GM19324 (cell line): Measurements from ENCODE around the gene GTF2IRD1.
"Not testable (repeated sequence)": the region's sequence is repeated elsewhere in the genome, so short reads cannot be mapped to it uniquely, and the experiment has no call there.

Source experiments
- ATAC-seq: cut with Tn5 transposase; IDR thresholded peaks from one replicate; pipeline ENCODE4 v1.9.1; 2021; ENCODE audit warnings: mild to moderate bottlenecking, moderate library complexity; ENCODE audit not compliant: unreplicated experiment, low FRiP score

Gene GTF2IRD1

DNA sequence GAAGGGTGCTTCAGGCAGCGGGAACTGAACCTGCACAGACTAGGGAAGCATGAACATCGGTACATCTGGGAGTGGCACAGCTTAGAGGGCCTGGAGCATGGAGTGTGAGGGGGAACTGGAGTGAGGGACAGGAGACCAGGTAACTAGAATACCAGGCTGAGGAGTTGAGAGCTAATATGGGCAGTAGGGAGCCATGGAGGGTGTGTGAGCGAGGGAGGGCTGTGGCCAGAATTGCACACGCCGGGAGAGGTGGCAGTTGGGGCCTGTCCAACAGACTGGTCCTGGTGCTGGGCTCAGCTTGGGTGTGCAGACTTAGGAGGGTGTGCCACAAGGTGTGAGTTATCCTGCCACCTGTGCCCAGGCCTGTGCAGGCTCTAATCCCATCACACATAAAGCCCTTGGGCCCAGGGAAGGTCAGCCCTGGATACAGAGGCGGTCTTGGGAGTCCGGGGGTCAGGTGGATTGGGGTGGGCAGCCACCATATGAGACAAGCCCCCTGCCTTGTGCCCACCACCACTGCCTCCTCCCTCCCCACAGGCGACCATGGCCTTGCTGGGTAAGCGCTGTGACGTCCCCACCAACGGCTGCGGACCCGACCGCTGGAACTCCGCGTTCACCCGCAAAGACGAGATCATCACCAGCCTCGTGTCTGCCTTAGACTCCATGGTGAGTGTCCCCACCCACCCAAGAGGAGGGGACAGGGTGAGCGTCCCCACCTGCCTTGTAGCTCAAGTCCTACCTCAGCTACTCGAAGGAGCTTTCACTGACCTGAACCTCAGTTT lies 54.0 kb downstream of the GTF2IRD1 start:
- no peak for ATAC-seq

DNA sequence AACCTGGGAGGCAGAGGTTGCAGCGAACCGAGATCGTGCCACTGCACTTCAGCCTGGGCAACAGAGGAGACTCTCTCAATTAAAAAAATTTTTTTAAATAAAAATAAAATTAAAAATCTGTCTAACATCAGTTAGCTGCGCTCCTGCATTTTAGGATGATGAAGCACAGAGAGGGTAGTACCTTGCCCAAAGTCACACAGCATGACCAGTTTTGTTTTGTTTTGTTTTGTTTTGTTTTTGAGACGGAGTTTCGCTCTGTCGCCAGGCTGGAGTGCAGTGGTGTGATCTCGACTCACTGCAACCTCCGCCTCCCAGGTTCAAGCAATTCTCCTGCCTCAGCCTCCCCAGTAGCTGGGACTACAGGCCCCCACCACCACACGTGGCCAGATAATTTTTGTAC lies 55.7 kb downstream of the GTF2IRD1 start:
- ATAC-seq, result not testable (repeated sequence)

DNA sequence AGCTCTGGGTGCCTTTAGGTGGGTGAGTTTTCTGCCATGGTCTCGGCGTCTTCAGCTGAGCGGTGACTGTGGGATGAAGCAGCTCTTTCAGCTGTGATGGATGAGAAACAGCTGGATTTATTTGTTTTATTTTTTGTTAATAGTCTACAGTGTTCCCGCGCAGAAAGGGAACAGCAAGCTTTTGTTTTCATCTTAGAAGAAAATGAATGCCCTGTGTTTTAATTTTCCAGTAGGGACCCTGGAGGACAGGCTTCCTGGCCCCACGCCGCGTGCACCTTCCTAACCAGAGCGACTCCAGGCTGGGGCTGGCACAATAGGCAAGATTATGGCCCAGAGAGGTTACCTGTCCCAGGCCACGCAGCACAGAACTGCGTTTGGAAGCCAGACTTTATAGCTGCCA lies 57.6 kb downstream of the GTF2IRD1 start:
- no peak for ATAC-seq

DNA sequence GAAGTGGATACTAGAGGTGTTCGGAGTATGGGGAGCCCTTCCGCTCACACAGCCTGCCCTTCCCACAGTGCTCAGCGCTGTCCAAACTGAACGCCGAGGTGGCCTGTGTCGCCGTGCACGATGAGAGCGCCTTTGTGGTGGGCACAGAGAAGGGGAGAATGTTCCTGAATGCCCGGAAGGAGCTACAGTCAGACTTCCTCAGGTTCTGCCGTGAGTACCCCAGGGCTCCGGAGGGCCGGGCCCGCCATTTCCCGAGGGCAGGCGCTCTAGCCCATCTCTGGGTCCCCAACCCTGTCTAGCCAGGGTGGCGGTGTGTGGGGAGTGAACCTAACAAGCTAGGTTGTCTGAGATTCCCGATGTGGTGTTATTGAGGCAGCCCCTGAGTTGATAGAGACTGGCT lies 59.1 kb downstream of the GTF2IRD1 start:
- no peak for ATAC-seq

DNA sequence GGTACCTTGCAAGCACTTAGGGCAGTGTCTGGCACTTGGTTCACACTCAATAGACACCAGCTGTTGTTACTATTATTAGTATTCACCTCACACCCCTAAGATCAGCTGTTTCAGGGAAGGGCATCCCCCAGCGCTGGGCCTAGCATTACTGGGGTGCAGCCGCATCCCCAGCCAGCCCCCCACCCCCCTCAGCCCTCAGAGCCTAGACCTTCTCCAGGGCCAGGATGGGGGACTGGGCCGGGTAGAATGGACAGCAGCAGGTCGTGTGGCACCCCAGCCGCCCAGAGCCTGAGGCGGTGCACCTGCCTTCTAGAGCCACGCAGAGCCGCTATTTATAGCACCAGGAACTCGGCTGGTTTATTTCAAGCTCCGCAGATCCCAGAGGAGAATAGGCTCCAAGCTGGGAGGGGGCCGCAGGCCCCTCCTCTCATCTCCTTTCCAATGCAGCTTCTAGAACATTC lies 60.5 kb downstream of the GTF2IRD1 start:
- ATAC-seq, result no peak

DNA sequence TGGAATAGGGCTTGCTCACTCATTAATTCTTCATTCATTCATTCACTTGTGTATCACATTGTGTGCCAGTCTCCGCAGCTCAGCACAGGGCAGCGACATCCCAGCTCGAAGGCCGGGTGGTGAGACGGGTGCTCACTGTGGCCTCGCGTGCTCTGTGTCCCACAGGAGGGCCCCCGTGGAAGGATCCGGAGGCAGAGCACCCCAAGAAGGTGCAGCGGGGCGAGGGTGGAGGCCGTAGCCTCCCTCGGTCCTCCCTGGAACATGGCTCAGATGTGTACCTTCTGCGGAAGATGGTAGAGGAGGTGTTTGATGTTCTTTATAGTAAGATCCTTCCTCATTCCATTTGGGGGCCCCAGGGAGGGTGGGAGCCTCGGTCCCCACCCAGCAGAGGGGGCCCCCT lies 61.6 kb downstream of the GTF2IRD1 start:
- no peak for ATAC-seq

DNA sequence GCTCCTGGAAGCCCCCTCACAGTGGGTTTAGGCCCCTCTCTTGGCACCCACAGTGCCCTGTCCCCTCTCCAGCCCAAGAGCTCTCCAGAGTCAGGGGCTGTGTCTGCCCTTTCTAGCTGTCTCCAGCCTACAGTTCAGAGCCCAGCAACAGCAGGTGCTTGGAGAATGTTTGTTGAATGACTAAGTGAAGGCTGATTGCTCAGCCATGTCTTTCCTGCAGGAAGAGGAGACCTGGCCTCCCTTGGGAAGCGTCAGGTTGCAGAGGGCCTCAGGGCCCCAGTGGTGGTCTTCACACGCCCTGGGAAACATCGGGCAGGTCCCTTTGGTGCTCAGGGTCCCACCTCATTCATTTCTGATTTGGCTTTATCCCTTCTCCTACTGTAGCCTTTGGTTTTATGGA lies 62.5 kb downstream of the GTF2IRD1 start:
- no peak for ATAC-seq

DNA sequence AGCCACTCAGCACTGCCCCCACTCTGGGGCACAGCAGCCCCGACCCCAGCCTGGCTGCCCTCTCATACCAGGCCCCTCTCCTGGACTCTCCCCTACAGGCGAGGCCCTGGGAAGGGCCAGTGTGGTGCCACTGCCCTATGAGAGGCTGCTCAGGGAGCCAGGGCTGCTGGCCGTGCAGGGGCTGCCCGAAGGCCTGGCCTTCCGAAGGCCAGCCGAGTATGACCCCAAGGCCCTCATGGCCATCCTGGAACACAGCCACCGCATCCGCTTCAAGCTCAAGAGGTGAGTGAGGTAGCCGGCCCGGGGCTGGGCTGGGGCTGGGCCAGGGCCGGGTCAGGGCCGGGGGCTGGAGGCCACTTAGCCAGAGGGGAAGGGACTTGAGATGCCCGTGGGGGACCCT lies 64.3 kb downstream of the GTF2IRD1 start:
- ATAC-seq, result no peak

DNA sequence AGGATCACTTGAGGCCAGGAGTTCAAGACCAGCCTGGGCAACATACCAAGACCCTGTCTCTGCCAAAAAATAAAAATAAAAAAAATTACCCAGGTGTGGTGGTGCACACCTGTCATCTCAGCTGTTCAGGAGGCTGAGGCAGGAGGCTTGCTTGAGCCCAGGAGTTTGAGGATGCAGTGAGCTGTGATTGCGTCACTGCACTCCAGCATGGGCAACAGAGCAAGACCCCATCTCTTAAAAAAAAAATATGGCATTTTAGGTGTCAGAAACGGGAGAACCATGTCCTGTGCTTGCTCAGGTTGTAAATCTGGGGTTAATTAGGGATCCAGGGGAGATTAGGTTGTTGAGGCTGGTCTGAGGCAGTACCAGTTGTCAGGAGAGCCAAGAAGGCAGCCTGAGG lies 64.9 kb downstream of the GTF2IRD1 start:
- no peak for ATAC-seq

DNA sequence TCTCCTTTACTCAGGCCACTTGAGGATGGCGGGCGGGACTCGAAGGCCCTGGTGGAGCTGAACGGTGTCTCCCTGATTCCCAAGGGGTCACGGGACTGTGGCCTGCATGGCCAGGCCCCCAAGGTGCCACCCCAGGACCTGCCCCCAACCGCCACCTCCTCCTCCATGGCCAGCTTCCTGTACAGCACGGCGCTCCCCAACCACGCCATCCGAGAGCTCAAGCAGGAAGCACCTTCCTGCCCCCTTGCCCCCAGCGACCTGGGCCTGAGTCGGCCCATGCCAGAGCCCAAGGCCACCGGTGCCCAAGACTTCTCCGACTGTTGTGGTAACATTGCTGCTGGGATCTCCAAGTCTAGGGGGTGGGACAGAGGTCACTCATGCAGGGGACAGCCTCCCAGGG lies 65.7 kb downstream of the GTF2IRD1 start:
- ATAC-seq, result no peak

DNA sequence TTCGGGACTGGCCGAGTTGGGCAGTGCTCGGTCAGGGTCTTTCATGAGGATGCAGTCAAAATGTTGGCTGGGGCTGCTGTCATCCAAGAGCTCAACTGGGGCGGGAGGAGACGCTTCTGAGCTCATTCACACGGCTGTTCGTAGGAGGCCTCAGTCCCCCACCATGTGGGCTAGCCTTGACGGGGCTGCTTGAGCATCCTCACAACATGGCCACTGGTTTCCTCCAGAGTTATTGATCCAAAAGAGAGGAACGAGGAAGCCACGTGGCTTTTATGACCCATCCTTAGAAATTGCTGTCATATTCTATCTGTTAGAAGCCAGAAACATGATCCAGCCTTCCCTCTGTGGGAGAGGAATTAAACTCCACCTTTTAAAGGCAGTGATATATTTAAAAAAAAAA lies 68.1 kb downstream of the GTF2IRD1 start:
- no peak for ATAC-seq

DNA sequence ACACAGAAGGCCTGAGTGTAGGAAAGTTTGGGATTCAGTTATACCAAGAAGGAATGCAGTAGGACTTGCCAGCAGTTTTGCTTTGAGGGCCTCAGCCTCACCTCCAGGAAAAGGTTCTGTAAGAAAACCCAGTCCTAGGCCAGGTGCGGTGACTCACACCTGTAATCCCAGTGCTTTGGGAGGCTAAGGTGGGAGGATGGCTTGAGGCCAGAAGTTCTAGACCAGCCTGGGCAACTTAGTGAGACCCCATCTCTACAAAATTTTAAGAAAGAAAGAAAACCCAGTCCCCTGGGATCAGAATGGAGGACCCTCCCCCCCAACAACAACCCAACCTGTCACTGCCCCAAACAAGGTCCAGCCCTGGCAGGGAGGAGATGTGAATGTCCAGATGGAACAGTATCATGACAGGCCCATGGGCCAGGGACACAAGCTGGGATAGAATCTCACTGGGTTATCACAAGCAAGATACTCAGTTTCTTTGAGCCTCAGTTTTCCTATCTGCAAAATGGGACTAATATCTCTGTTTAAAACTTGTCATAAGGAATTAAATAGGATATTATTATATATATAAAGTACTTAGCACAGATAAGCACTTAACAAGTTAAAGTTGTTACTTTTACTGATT lies 68.7 kb downstream of the GTF2IRD1 start:
- no peak for ATAC-seq

DNA sequence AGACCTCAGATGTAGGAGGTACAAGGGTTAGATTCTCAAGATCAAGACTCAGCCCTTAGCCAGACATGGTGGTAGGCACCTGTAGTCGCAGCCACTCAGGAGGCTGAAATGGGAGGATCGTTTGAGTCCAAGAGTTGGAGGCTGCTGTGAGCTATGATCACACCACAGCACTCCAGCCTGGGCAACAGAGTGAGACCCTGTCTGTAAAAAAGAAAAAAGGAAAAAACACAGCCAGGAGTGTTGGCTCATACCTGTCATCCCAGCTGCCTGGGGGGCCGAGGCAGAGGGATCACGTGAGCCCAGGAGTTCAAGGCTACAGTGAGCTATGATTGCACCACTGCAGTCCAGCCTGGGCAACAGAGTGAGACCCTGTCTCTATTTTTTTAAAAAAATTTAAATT lies 69.3 kb downstream of the GTF2IRD1 start:
- ATAC-seq, result no peak

DNA sequence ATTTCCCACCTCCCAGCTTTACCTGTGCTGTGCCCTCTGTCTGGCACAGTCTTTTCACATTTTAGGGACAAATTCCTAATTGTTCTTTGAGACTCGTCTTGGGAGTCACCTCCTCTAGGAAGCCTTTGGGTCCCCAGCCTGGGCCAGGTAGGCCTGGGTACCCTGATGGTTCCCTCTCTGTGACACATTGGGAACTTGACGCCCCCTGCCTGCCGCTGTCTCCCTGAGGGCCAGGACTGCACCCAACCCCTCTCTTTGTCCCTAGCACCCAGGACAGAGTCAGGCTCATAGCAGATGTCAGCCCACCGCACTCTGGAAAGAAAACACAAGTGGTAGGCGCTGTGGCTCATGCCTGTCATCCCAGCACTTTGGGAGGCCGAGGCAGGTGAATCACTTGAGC lies 71.4 kb downstream of the GTF2IRD1 start:
- no peak for ATAC-seq

DNA sequence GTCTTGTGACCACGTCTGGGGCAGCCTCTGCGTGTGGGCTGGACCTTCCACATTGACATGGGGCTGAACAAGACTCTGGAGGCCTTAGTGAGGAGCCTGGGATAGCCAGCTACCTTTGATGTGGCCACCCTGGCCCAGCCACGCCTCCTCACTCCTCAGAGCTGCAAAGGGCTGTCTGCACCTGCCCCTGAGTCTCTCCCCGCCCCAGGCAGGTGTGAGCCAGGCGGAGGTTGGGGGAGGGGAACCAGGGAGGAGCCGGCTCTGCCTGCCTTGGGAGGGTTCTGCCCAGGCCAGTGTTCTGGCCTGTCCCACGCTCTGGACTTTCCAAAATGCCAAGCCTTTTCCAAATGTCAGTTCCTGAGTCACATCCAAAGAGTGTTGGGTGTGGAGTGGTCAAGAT lies 72.2 kb downstream of the GTF2IRD1 start:
- no peak for ATAC-seq

DNA sequence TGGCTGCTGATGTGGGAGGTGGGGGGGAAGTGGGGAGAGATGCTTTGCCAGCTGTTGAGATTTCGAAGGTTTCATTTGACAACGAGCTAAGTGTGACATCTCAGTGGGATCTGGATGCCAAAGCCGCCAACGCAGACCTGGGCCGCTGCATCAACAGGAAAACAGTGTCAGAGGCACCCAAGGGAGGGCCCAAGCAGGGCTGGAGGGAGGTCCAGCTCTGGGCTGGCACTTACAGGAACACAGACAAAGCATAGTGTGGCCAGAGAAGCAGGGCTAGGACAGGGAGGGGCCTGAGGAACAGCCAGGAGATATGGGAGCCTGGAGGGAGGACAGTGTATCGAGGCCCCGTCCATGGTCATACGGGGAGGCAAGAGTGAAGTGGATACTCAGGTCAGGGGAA lies 73.1 kb downstream of the GTF2IRD1 start:
- ATAC-seq, result no peak

DNA sequence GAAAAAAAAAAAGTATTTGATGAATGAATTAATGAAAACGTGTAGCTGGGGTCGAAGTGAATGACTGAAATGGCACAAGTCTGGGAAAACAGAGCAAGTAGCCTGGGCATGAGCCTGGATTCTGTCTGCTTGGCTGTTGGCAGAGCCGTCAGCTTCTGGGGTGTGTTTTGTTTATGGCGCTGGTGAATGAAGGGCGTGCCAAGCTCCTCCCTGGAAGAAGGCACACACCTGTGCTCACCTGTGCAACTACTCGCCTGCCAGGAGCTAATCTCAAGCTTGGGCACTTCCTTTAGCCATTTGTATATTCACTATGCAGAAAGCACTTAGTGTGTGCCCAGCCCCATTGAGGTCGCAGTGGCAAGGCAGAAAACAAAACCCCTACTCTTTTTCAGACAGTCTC lies 74.1 kb downstream of the GTF2IRD1 start:
- ATAC-seq, result no peak

DNA sequence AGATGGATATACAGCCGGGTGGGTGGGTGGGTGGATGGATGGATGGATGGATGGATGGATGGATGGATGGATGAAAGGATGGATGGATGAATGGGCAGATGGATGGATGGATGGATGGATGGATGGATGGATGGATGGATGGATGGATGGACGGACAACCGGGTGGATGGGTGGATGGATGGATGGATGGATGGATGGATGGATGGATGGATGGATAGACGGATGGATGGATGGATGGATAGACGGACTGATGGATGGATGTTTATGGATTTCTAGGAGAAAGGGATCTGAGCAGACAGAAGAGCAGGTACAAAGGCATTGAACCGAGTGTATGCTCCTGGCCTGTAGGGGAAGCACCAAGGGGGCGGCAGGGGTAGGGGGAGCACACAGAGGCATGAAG lies 75.1 kb downstream of the GTF2IRD1 start:
- ATAC-seq, result not testable (repeated sequence)

DNA sequence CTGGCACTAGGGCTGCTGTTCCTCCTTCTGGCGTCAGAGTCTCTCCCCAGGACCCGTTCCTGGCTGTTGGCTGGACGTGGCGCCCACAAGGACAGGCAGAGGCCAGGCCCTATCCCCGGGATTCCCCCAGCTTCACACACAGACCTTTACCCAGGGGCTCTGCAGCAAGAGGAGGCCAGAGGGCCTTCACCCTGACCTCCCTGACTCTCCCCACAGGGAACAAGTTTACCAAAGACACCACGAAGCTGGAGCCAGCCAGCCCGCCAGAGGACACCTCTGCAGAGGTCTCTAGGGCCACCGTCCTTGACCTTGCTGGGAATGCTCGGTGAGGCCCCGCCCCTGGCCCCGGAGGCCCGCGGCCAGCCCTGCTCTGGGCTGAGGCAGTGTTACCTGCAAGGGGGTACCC lies 82.2 kb downstream of the GTF2IRD1 start:
- ATAC-seq, result no peak

DNA sequence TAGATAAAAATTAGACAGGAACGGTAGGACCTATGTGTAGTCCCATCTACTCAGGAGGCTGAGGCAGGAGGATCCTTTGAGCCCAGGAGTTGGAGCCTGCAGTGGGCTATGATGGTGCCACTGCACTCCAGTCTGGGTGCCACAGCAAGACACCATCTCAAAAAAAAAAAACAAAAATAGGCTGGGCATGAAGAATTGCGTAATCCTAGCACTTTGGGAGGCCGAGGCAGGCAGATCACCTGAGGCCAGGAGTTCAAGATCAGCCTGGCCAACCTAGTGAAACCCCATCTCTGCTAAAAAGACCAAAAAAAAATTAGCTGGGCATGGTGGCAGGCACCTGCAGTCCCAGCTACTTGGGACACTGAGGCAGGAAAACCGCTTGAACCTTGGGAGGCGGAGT lies 88.2 kb downstream of the GTF2IRD1 start:
- not testable (repeated sequence) for ATAC-seq

DNA sequence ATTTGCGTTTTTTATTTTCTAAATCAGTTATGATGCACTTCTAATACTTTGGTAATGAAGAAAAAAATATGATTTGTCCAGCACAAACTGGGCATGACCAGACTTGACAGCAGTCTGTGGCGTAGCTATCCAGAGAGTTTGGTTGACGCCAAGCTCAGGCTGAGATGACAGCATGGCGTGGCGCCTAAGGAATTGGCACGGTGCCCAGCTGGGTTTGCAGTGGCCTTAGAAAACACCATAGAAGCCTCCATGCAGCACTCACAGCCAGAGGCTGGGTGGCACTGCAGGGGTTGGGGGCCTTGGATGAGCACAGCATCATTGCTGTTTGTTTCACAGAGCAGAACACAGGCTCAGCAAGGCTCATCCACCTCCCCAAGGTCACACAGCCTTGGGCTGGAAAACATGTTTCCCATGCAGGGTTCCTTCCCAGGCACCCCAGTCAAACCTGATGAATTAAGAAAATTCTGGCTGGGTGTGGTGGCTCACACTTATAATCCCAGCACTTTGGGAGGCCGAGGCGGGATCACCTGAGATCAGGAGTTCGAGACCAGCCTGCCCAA lies 88.9 kb downstream of the GTF2IRD1 start:
- no peak for ATAC-seq
